H9 (cell line): ENCODE results near the gene STAC. TPM values are rescaled to one million over a fixed set of nuclear protein-coding genes. Genes with fewer than 3 reads are reported as not detected.

Source experiments
- DNase-seq: peaks from one replicate; pipeline ENCODE4 v3.0.0-alpha.2; 2017
- H2AFZ ChIP-seq: one replicate; pipeline ENCODE4 v1.6.1; 2013; ENCODE audit warnings: mild to moderate bottlenecking, low read length, control low read depth, moderate library complexity
- H2AK5ac ChIP-seq: 2 replicates; pipeline ENCODE4 v1.6.1; 2013; ENCODE audit warnings: low read length, control low read depth, mixed read lengths; ENCODE audit not compliant: insufficient read length
- H2BK120ac ChIP-seq: one replicate; pipeline ENCODE4 v1.6.1; 2013; ENCODE audit warnings: low read depth, mild to moderate bottlenecking, low read length, control low read depth, inconsistent platforms; ENCODE audit not compliant: poor library complexity, severe bottlenecking
- H2BK12ac ChIP-seq: 2 replicates; pipeline ENCODE4 v1.6.1; 2013; ENCODE audit warnings: low read length, control low read depth, mixed read lengths, low read depth; ENCODE audit not compliant: insufficient read length
- H2BK15ac ChIP-seq: 2 replicates; pipeline ENCODE4 v1.6.1; 2013; ENCODE audit warnings: low read depth, low read length, control low read depth
- H2BK20ac ChIP-seq: one replicate; pipeline ENCODE4 v1.6.1; 2013; ENCODE audit warnings: low read depth, mild to moderate bottlenecking, low read length, control low read depth, inconsistent platforms; ENCODE audit not compliant: poor library complexity, severe bottlenecking
- H2BK5ac ChIP-seq: 2 replicates; pipeline ENCODE4 v1.6.1; 2013; ENCODE audit warnings: low read length, control low read depth, mixed read lengths; ENCODE audit not compliant: insufficient read length
- H3K14ac ChIP-seq: 2 replicates; pipeline ENCODE4 v1.6.1; 2013; ENCODE audit warnings: low read length, control low read depth; ENCODE audit not compliant: insufficient read depth
- H3K18ac ChIP-seq: 2 replicates; pipeline ENCODE4 v1.6.1; 2013; ENCODE audit warnings: low read depth, mild to moderate bottlenecking, mixed read lengths, low read length, control low read depth; ENCODE audit not compliant: insufficient read length
- H3K23ac ChIP-seq: 2 replicates; pipeline ENCODE4 v1.6.1; 2013; ENCODE audit warnings: low read length, control low read depth, mixed read lengths, low read depth; ENCODE audit not compliant: insufficient read length
- H3K23me2 ChIP-seq: 2 replicates; pipeline ENCODE4 v1.6.1; 2013; ENCODE audit warnings: low read depth, mild to moderate bottlenecking, mixed read lengths, low read length, control low read depth; ENCODE audit not compliant: insufficient read length, poor library complexity, severe bottlenecking
- H3K27ac ChIP-seq: 2 replicates; pipeline ENCODE4 v1.5.1; 2013; ENCODE audit warnings: low read length, control low read depth, mixed read lengths, low read depth; ENCODE audit not compliant: insufficient read length
- H3K27me3 ChIP-seq: 2 replicates; pipeline ENCODE4 v1.6.1; 2013; ENCODE audit warnings: low read length, control low read depth, inconsistent platforms; ENCODE audit not compliant: insufficient read depth
- H3K4ac ChIP-seq: 2 replicates; pipeline ENCODE4 v1.6.1; 2013; ENCODE audit warnings: low read depth, mild to moderate bottlenecking, control low read depth, inconsistent platforms, low read length, moderate library complexity
- H3K4me1 ChIP-seq: 2 replicates; pipeline ENCODE4 v1.6.1; 2013; ENCODE audit warnings: low read length, control low read depth, inconsistent platforms; ENCODE audit not compliant: insufficient read depth
- H3K4me2 ChIP-seq: 2 replicates; pipeline ENCODE4 v1.6.1; 2013; ENCODE audit warnings: low read length, control low read depth, mixed read lengths; ENCODE audit not compliant: insufficient read length, insufficient read depth
- H3K56ac ChIP-seq: 2 replicates; pipeline ENCODE4 v1.6.1; 2013; ENCODE audit warnings: low read depth, mild to moderate bottlenecking, mixed read lengths, low read length, control low read depth; ENCODE audit not compliant: insufficient read length
- H3K79me1 ChIP-seq: 2 replicates; pipeline ENCODE4 v1.6.1; 2013; ENCODE audit warnings: low read depth, mild to moderate bottlenecking, moderate library complexity, low read length, control low read depth, inconsistent platforms; ENCODE audit not compliant: insufficient read depth, poor library complexity, severe bottlenecking
- H3K79me2 ChIP-seq: 2 replicates; pipeline ENCODE4 v1.6.1; 2013; ENCODE audit warnings: low read length, control low read depth, inconsistent platforms; ENCODE audit not compliant: insufficient read depth
- H3K9ac ChIP-seq: 2 replicates; pipeline ENCODE4 v1.6.1; 2013; ENCODE audit warnings: low read length, control low read depth, mixed read lengths; ENCODE audit not compliant: insufficient read length; ENCODE audit errors: extremely low read depth
- H3K9me3 ChIP-seq: one replicate; pipeline ENCODE4 v1.6.1; 2013; ENCODE audit warnings: low read depth, low read length, inconsistent platforms; ENCODE audit not compliant: control insufficient read depth
- H3T11ph ChIP-seq: one replicate; pipeline ENCODE4 v1.6.1; 2013; ENCODE audit warnings: mild to moderate bottlenecking, low read length, control low read depth, inconsistent platforms
- H4K20me1 ChIP-seq: one replicate; pipeline ENCODE4 v1.6.1; 2013; ENCODE audit not compliant: control insufficient read depth, insufficient read length, insufficient read depth
- H4K5ac ChIP-seq: 2 replicates; pipeline ENCODE4 v1.6.1; 2013; ENCODE audit warnings: low read depth, mild to moderate bottlenecking, mixed read lengths, low read length, control low read depth; ENCODE audit not compliant: insufficient read length
- H4K8ac ChIP-seq: replicated peaks from 2 replicates; pipeline ENCODE4 v1.6.1; 2013; ENCODE audit warnings: low read length, control low read depth, mixed read lengths, low read depth; ENCODE audit not compliant: insufficient read length
- H4K91ac ChIP-seq: 2 replicates; pipeline ENCODE4 v1.6.1; 2013; ENCODE audit warnings: low read depth, mild to moderate bottlenecking, moderate library complexity, mixed read lengths, low read length, control low read depth; ENCODE audit not compliant: insufficient read length
- H3K27ac Mint-ChIP-seq, 3 experiments: 2 replicates in 2 of 3; 3 replicates in 1 of 3; pipeline ENCODE4 v1.8.0; 2020 to 2021; ENCODE audit warnings: mixed read lengths in 3 of 3, mild to moderate bottlenecking in 1 of 3, moderate library complexity in 1 of 3
- H3K27me3 Mint-ChIP-seq: 2 replicates; pipeline ENCODE4 v1.8.0; 2021; ENCODE audit warnings: low read depth, mild to moderate bottlenecking, moderate library complexity, mixed read lengths
- H3K36me3 Mint-ChIP-seq, 3 experiments: 2 replicates in 2 of 3; 3 replicates in 1 of 3; pipeline ENCODE4 v1.8.0; 2020 to 2021; ENCODE audit warnings: low read depth in 3 of 3, mixed read lengths in 3 of 3; ENCODE audit not compliant: insufficient read depth in 1 of 3
- H3K4me1 Mint-ChIP-seq, 2 experiments: 2 replicates each; pipeline ENCODE4 v1.8.0; 2020; ENCODE audit warnings: mixed read lengths in 2 of 2
- H3K4me3 Mint-ChIP-seq, 2 experiments: 2 replicates in 1 of 2; 3 replicates in 1 of 2; pipeline ENCODE4 v1.8.0; 2020 to 2021; ENCODE audit warnings: mild to moderate bottlenecking in 2 of 2, mixed read lengths in 2 of 2, moderate library complexity in 1 of 2
- H3K9me3 Mint-ChIP-seq, 2 experiments: 2 replicates in 1 of 2; 3 replicates in 1 of 2; pipeline ENCODE4 v1.8.0; 2020; ENCODE audit warnings: mild to moderate bottlenecking in 2 of 2, mixed read lengths in 2 of 2, moderate library complexity in 1 of 2
- CTCF ChIP-seq: fragments of 200-600 bp; sonication (generic); conservative IDR thresholded peaks from 3 replicates; pipeline ENCODE4 v1.8.0; 2021; ENCODE audit warnings: antibody characterized with exemption, mild to moderate bottlenecking
- WGBS: extraction: QIAGEN DNeasy Blood & Tissue Kit; methylation state at CpG from one replicate; pipeline ENCODE4 v1.1.7; 2013; ENCODE audit warnings: missing lambda C conversion rate, low lambda C conversion rate, mixed read lengths; ENCODE audit not compliant: insufficient read length; ENCODE audit errors: extremely low coverage; 5-methylcytosine and 5-hydroxymethylcytosine counted together
- total RNA-seq: library from RNA; stranded (reverse); gene quantifications from 2 replicates; pipeline ENCODE4 v1.2.1, GENCODE V29; 2021

STAC gene
- total RNA-seq, 1 experiment from 2014 or later = 3.0 TPM

- no peak overlapping the region for H2AFZ ChIP-seq
- no peak overlapping the region for H3K9ac ChIP-seq
- H2AK5ac ChIP-seq = no peak overlapping the region
- H3K9me3 Mint-ChIP-seq = peaks cover 0 to 3% of the 10 kb centered on the region in 2 experiments; a peak in 2 of 5 replicates
- H3K4me1 ChIP-seq = no peaks in the 10 kb centered on the region
- H2BK5ac ChIP-seq = no peak overlapping the region
- H4K91ac ChIP-seq = no peak overlapping the region
- no peak overlapping the region for H3K23ac ChIP-seq
- no peak overlapping the region for H3T11ph ChIP-seq
- no peak overlapping the region for H2BK120ac ChIP-seq
- H3K9me3 ChIP-seq = no peaks in the 10 kb centered on the region
- H3K27me3 ChIP-seq = no peaks in the 10 kb centered on the region
- no peaks in the 10 kb centered on the region for H4K20me1 ChIP-seq
- no peak overlapping the region for H4K8ac ChIP-seq
- peak overlapping the region in 1 of 3 experiments; percentile 27; a peak in 2 of 7 replicates for H3K27ac Mint-ChIP-seq
- DNase-seq = no peak
- H3K4me3 Mint-ChIP-seq = no peak overlapping the region
- H2BK20ac ChIP-seq = no peak overlapping the region
- no peak overlapping the region for H3K14ac ChIP-seq
- H2BK15ac ChIP-seq = no peak overlapping the region
- no peaks in the 10 kb centered on the region for H3K79me1 ChIP-seq
- no peak overlapping the region for H3K18ac ChIP-seq
- H3K36me3 Mint-ChIP-seq = peaks cover 0 to 5% (median 3%) of the 10 kb centered on the region in 3 experiments; a peak in 6 of 7 replicates
- H3K23me2 ChIP-seq = no peaks in the 10 kb centered on the region
- no peaks in the 10 kb centered on the region for H3K27me3 Mint-ChIP-seq
- H3K27ac ChIP-seq = no peak overlapping the region
- WGBS = no CpG with 5 or more reads among the region's 6 CpGs
- no peaks in the 10 kb centered on the region for H3K79me2 ChIP-seq
- no peak for TF ChIP-seq CTCF
- no peak overlapping the region for H3K4ac ChIP-seq
- H4K5ac ChIP-seq = no peak overlapping the region
- H3K4me2 ChIP-seq = no peak overlapping the region
- H3K4me1 Mint-ChIP-seq = no peaks in the 10 kb centered on the region
- H3K56ac ChIP-seq = no peak overlapping the region
- H2BK12ac ChIP-seq = no peak overlapping the region
Measured at GRCh38 chr3:36476286-36476942, 96.1 kb downstream of the STAC start.
